ENCODE data around the gene FEM1B.

DNA sequence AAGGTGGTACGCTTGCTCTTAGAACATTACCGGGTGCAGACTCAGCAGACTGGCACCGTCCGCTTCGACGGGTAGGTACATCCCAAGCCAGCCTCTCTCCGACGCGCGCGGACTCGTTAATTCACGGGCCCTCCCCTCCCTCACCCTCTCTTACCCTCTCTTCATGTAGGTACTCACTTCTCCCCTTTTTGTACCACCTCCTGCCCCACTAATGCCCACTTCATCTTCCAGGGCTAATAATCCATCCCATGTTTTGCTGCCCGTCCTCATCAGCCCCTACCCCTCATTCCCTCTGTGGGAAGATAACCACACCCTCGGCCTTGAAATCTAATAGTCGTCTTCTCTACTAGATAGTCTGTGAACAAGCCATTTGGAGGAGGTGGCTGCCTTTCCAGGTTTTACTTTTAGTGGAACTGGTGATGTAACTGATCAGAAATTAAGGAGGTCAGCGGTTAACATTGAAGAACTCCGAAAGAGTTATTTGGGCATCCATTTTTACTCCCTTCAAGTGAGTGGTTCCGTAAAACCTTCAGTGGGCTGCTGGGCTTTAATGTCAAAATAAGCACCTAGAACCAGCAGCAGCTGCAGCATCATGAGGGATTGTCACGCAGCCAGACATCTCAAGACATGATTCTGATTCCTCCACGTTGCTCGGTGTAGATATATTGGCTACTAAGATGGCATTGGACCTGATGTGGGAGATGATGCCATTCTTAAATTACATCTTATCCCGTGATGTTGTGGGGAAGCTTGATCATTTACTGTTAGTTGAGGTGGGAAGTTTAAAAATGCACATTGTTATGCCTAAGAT is 1.3 kb downstream of the FEM1B start:
- TF ChIP-seq, protein P1, sequence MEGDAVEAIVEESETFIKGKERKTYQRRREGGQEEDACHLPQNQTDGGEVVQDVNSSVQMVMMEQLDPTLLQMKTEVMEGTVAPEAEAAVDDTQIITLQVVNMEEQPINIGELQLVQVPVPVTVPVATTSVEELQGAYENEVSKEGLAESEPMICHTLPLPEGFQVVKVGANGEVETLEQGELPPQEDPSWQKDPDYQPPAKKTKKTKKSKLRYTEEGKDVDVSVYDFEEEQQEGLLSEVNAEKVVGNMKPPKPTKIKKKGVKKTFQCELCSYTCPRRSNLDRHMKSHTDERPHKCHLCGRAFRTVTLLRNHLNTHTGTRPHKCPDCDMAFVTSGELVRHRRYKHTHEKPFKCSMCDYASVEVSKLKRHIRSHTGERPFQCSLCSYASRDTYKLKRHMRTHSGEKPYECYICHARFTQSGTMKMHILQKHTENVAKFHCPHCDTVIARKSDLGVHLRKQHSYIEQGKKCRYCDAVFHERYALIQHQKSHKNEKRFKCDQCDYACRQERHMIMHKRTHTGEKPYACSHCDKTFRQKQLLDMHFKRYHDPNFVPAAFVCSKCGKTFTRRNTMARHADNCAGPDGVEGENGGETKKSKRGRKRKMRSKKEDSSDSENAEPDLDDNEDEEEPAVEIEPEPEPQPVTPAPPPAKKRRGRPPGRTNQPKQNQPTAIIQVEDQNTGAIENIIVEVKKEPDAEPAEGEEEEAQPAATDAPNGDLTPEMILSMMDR (IDR thresholded peaks at IDR 0.05; ENCODE audit: extremely low read depth in 1 of 2, insufficient read depth in 1 of 2, low read depth in 1 of 2, low read length in 2 of 2), result no peak
- TF ChIP-seq POLR2A (IDR thresholded peaks at IDR 0.05; ENCODE audit: low read depth, low read length), result no peak
- TF ChIP-seq, protein P2, sequence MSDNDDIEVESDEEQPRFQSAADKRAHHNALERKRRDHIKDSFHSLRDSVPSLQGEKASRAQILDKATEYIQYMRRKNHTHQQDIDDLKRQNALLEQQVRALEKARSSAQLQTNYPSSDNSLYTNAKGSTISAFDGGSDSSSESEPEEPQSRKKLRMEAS (IDR thresholded peaks at IDR 0.05; ENCODE audit: insufficient read depth, insufficient read length), result no peak
- TF ChIP-seq POLR2AphosphoS5 (IDR thresholded peaks at IDR 0.05; ENCODE audit: insufficient read depth, low read depth, low read length), result no peak
- TF ChIP-seq MYC (IDR thresholded peaks at IDR 0.05; ENCODE audit: low read depth, low read length), result no peak
- no peak for TF ChIP-seq JUN (IDR thresholded peaks at IDR 0.05; ENCODE audit: borderline replicate concordance, insufficient read depth, insufficient read length, low read depth)
- no peak for TF ChIP-seq EZH2 (IDR thresholded peaks at IDR 0.05; ENCODE audit: borderline replicate concordance, low read depth, low read length, severe bottlenecking)
